Liver (tissue), 9 donors: Measurements from ENCODE around the gene SCIN. TPM values are rescaled to one million over a fixed set of nuclear protein-coding genes. Genes with fewer than 3 reads are reported as not detected.

Source experiments
- DNase-seq: peaks from one replicate; pipeline ENCODE4 v3.0.0-alpha.2; 2017; ENCODE audit warnings: low spot score
- H3K27ac ChIP-seq, 2 donors: one replicate each; pipeline ENCODE4 v1.7.0; 2013; ENCODE audit warnings: inconsistent platforms in 2 of 2, low read length in 2 of 2, control low read depth in 1 of 2, low read depth in 1 of 2, mild to moderate bottlenecking in 1 of 2
- H3K27me3 ChIP-seq, 4 donors: one replicate each; pipeline versions ENCODE4 v1.6.1 to v1.7.0; 2013; ENCODE audit warnings: low read length in 3 of 4, inconsistent platforms in 1 of 4, mild to moderate bottlenecking in 1 of 4, moderate library complexity in 1 of 4; ENCODE audit not compliant: control insufficient read depth in 4 of 4, insufficient read depth in 4 of 4
- H3K36me3 ChIP-seq, 4 donors: one replicate each; pipeline versions ENCODE4 v1.6.1 to v1.7.0; 2013; ENCODE audit warnings: low read length in 3 of 4, mild to moderate bottlenecking in 3 of 4, low read depth in 1 of 4, moderate library complexity in 1 of 4; ENCODE audit not compliant: control insufficient read depth in 4 of 4, insufficient read depth in 3 of 4
- H3K4me1 ChIP-seq, 4 donors: one replicate each; pipeline versions ENCODE4 v1.6.1 to v1.7.0; 2013; ENCODE audit warnings: low read length in 3 of 4, mild to moderate bottlenecking in 3 of 4, moderate library complexity in 1 of 4; ENCODE audit not compliant: control insufficient read depth in 4 of 4, insufficient read depth in 4 of 4
- H3K4me3 ChIP-seq, 3 donors: one replicate each; pipeline versions ENCODE4 v1.6.1 to v1.7.0; 2013; ENCODE audit warnings: low read length in 3 of 3, control low read depth in 1 of 3, low read depth in 1 of 3, mild to moderate bottlenecking in 1 of 3
- H3K9ac ChIP-seq, 2 donors: one replicate each; pipeline ENCODE4 v1.7.0; 2013; ENCODE audit warnings: low read length in 2 of 2, mild to moderate bottlenecking in 2 of 2, moderate library complexity in 2 of 2, control low read depth in 1 of 2, low read depth in 1 of 2
- H3K9me3 ChIP-seq, 4 donors: one replicate each; pipeline versions ENCODE4 v1.6.1 to v1.7.0; 2013; ENCODE audit warnings: low read length in 3 of 4; ENCODE audit not compliant: control insufficient read depth in 4 of 4
- ATF3 ChIP-seq: IDR thresholded peaks from 2 replicates; pipeline ENCODE4 v1.6.1; 2016; ENCODE audit warnings: antibody characterized with exemption
- CTCF ChIP-seq: fragments of 150-350 bp; IDR thresholded peaks from 2 replicates; pipeline ENCODE4 v1.5.1; 2017; ENCODE audit warnings: improper control_type of control experiment, low read depth, low read length; ENCODE audit not compliant: missing input control
- EGR1 ChIP-seq, 2 donors: IDR thresholded peaks; 2 replicates each; pipeline ENCODE4 v1.6.1; 2016 to 2018; ENCODE audit warnings: antibody characterized with exemption in 2 of 2, low read depth in 2 of 2
- FOXA1 ChIP-seq: IDR thresholded peaks from 2 replicates; pipeline ENCODE4 v1.6.1; 2016; ENCODE audit warnings: antibody characterized with exemption
- FOXA2 ChIP-seq: IDR thresholded peaks from 2 replicates; pipeline ENCODE4 v1.6.1; 2016; ENCODE audit warnings: antibody characterized with exemption
- GABPA ChIP-seq, 2 donors: IDR thresholded peaks in 1 of 2; conservative IDR thresholded peaks in 1 of 2; 2 replicates each; pipeline ENCODE4 v1.6.1; 2016; ENCODE audit warnings: antibody characterized with exemption in 2 of 2, mild to moderate bottlenecking in 1 of 2, moderate library complexity in 1 of 2
- HNF4A ChIP-seq, 2 donors: conservative IDR thresholded peaks; 2 replicates each; pipeline ENCODE4 v1.6.1; 2016; ENCODE audit warnings: antibody characterized with exemption in 2 of 2, mild to moderate bottlenecking in 2 of 2
- MAX ChIP-seq: IDR thresholded peaks from 2 replicates; pipeline ENCODE4 v1.6.1; 2016; ENCODE audit warnings: antibody characterized with exemption
- NR2F2 ChIP-seq: IDR thresholded peaks from 2 replicates; pipeline ENCODE4 v1.6.1; 2016; ENCODE audit warnings: antibody characterized with exemption
- RAD21 ChIP-seq, 2 donors: IDR thresholded peaks; 2 replicates each; pipeline ENCODE4 v1.6.1; 2016; ENCODE audit warnings: antibody characterized with exemption in 2 of 2, mild to moderate bottlenecking in 2 of 2
- REST ChIP-seq: IDR thresholded peaks from 2 replicates; pipeline ENCODE4 v1.6.1; 2016; ENCODE audit warnings: antibody characterized with exemption, mild to moderate bottlenecking
- RXRA ChIP-seq, 2 donors: IDR thresholded peaks; 2 replicates each; pipeline ENCODE4 v1.6.1; 2017 to 2018; ENCODE audit warnings: antibody characterized with exemption in 2 of 2, mild to moderate bottlenecking in 1 of 2
- SP1 ChIP-seq: IDR thresholded peaks from 2 replicates; pipeline ENCODE4 v1.6.1; 2018; ENCODE audit warnings: antibody characterized with exemption, mild to moderate bottlenecking
- ZBTB33 ChIP-seq: IDR thresholded peaks from 2 replicates; pipeline ENCODE4 v1.6.1; 2016; ENCODE audit warnings: antibody characterized with exemption
- WGBS: extraction: QIAGEN DNeasy Blood & Tissue Kit; methylation state at CpG from one replicate; pipeline ENCODE4 v1.1.7; 2013; 5-methylcytosine and 5-hydroxymethylcytosine counted together
- polyA plus RNA-seq, 2 donors: library from polyadenylated mRNA; stranded (reverse) in 1 of 2; unstranded in 1 of 2; fragments of 200-250 nt in 1 of 2; fragments of >200 nt in 1 of 2; fragmentation: Nextera tagmentation in 1 of 2; extraction: Ambion mirVana in 1 of 2; gene quantifications; one replicate each; pipeline versions ENCODE4 v1.2.1 to v1.2.3, GENCODE V29; 2013 to 2015
- total RNA-seq, 2 donors: library from RNA; depleted of rRNA; stranded (reverse); fragments of >200 nt; gene quantifications; one replicate each; pipeline ENCODE4 v1.2.3, GENCODE V29; 2014
- donor health status: healthy.
- donor health status: healthy.
- donor health status: healthy.
- donor health status: healthy.
- donor health status: healthy.

SCIN gene
- total and polyA plus RNA-seq, 4 donors = 0.05 to 0.23 TPM; not detected in 2

GRCh38 chr7:12553416-12553815, 17.1 kb upstream of the SCIN start:
- Histone ChIP-seq H3K4me3 (no peak overlapping the region), H3K9ac (no peak overlapping the region), H3K27ac (no peak overlapping the region), H3K4me1 (peaks cover 0 to 1% (median 0%) of the 10 kb centered on the region in 4 donors), H3K27me3 (no peaks in the 10 kb centered on the region), H3K36me3 (no peaks in the 10 kb centered on the region), H3K9me3 (no peaks in the 10 kb centered on the region)
- no peak for TF ChIP-seq EGR1 (IDR thresholded peaks at IDR 0.05; ENCODE audit: low read depth in 2 of 2)
- TF ChIP-seq GABPA (IDR thresholded peaks at IDR 0.05 in 1 of 2, conservative IDR thresholded peaks at IDR 0.05 in 1 of 2) = no peak
- no peak for TF ChIP-seq SP1
- no peak for TF ChIP-seq FOXA2
- no peak for TF ChIP-seq HNF4A (conservative IDR thresholded peaks at IDR 0.05)
- no peak for TF ChIP-seq CTCF
- no peak for TF ChIP-seq NR2F2
- TF ChIP-seq RXRA (IDR thresholded peaks at IDR 0.05) = no peak
- TF ChIP-seq REST = no peak
- TF ChIP-seq FOXA1 = no peak
- no peak for TF ChIP-seq MAX
- no peak for TF ChIP-seq ATF3
- TF ChIP-seq ZBTB33 = no peak
- no peak for DNase-seq

- 58% methylated on average over 2 of the region's 2 CpGs for WGBS
- Histone ChIP-seq H3K4me3 (no peak overlapping the region), H3K27me3 (no peaks in the 10 kb centered on the region), H3K9me3 (no peaks in the 10 kb centered on the region), H3K36me3 (no peaks in the 10 kb centered on the region), H3K27ac (no peak overlapping the region), H3K9ac (no peak overlapping the region), H3K4me1 (peaks cover 0 to 1% (median 0%) of the 10 kb centered on the region in 4 donors)
- DNase-seq = no peak
- TF ChIP-seq RXRA (IDR thresholded peaks at IDR 0.05) = no peak
- TF ChIP-seq FOXA1 = no peak
- no peak for TF ChIP-seq CTCF
- no peak for TF ChIP-seq MAX
- no peak for TF ChIP-seq REST
- TF ChIP-seq ATF3 = no peak
- TF ChIP-seq HNF4A (conservative IDR thresholded peaks at IDR 0.05) = no peak
- no peak for TF ChIP-seq SP1
- TF ChIP-seq NR2F2 = no peak
- TF ChIP-seq RAD21 (IDR thresholded peaks at IDR 0.05) = no peak
Measured at GRCh38 chr7:12554351-12554750, 16.2 kb upstream of the SCIN start.
